ENCODE measurements around the gene PRR14L. TPM values are rescaled to one million over a fixed set of nuclear protein-coding genes. Genes with fewer than 3 reads are reported as not detected.

The PRR14L gene
- polyA plus RNA-seq, 1 donor from 2014 or later, result 14.3 TPM

- TF ChIP-seq RAD21 (conservative IDR thresholded peaks at IDR 0.05), result no peak
- no peak for TF ChIP-seq POLR2AphosphoS5 (IDR thresholded peaks at IDR 0.05)
- TF ChIP-seq EZH2 (IDR thresholded peaks at IDR 0.05; ENCODE audit: borderline replicate concordance, insufficient read depth, low read length, poor library complexity, severe bottlenecking), result no peak
- Histone ChIP-seq H3K27me3 (ENCODE audit: insufficient read depth, low read depth, low read length) (no peaks in the 10 kb centered on the region), H3K79me2 (replicated peaks; ENCODE audit: insufficient read depth, low read length) (no peaks in the 10 kb centered on the region), H3K4me3 (ENCODE audit: low read length) (no peak overlapping the region), H3K9ac (ENCODE audit: low read length) (no peak overlapping the region), H3K9me2 (ENCODE audit: insufficient read depth, low read length) (no peaks in the 10 kb centered on the region), H3K4me2 (ENCODE audit: low read length) (no peak overlapping the region), H3K36me3 (ENCODE audit: insufficient read depth, low read length) (no peaks in the 10 kb centered on the region), H3F3A (ENCODE audit: insufficient read depth, low read length, poor library complexity, severe bottlenecking) (no peaks in the 10 kb centered on the region), H4K20me1 (ENCODE audit: insufficient read depth) (no peaks in the 10 kb centered on the region), H3K9me3 (ENCODE audit: low read length) (no peaks in the 10 kb centered on the region), H2AFZ (ENCODE audit: low read depth, low read length) (no peak overlapping the region), H3K27ac (ENCODE audit: low read length) (no peak overlapping the region)
Measured at GRCh38 chr22:31639436-31640039, 110.4 kb downstream of the PRR14L start.

- Histone ChIP-seq H3K4me2 (ENCODE audit: low read length) (no peak overlapping the region), H4K20me1 (ENCODE audit: insufficient read depth) (no peaks in the 10 kb centered on the region), H3K27ac (ENCODE audit: low read length) (no peak overlapping the region), H3K36me3 (ENCODE audit: insufficient read depth, low read length) (no peaks in the 10 kb centered on the region), H3K27me3 (ENCODE audit: insufficient read depth, low read depth, low read length) (no peaks in the 10 kb centered on the region), H3K9ac (ENCODE audit: low read length) (no peak overlapping the region), H3K9me2 (ENCODE audit: insufficient read depth, low read length) (no peaks in the 10 kb centered on the region), H3F3A (ENCODE audit: insufficient read depth, low read length, poor library complexity, severe bottlenecking) (no peaks in the 10 kb centered on the region), H3K79me2 (replicated peaks; ENCODE audit: insufficient read depth, low read length) (no peaks in the 10 kb centered on the region), H2AFZ (ENCODE audit: low read depth, low read length) (no peak overlapping the region), H3K9me3 (ENCODE audit: low read length) (no peaks in the 10 kb centered on the region), H3K4me3 (ENCODE audit: low read length) (no peak overlapping the region)
- TF ChIP-seq SMC3 (conservative IDR thresholded peaks at IDR 0.05; ENCODE audit: poor library complexity), result no peak
- TF ChIP-seq, protein P1, sequence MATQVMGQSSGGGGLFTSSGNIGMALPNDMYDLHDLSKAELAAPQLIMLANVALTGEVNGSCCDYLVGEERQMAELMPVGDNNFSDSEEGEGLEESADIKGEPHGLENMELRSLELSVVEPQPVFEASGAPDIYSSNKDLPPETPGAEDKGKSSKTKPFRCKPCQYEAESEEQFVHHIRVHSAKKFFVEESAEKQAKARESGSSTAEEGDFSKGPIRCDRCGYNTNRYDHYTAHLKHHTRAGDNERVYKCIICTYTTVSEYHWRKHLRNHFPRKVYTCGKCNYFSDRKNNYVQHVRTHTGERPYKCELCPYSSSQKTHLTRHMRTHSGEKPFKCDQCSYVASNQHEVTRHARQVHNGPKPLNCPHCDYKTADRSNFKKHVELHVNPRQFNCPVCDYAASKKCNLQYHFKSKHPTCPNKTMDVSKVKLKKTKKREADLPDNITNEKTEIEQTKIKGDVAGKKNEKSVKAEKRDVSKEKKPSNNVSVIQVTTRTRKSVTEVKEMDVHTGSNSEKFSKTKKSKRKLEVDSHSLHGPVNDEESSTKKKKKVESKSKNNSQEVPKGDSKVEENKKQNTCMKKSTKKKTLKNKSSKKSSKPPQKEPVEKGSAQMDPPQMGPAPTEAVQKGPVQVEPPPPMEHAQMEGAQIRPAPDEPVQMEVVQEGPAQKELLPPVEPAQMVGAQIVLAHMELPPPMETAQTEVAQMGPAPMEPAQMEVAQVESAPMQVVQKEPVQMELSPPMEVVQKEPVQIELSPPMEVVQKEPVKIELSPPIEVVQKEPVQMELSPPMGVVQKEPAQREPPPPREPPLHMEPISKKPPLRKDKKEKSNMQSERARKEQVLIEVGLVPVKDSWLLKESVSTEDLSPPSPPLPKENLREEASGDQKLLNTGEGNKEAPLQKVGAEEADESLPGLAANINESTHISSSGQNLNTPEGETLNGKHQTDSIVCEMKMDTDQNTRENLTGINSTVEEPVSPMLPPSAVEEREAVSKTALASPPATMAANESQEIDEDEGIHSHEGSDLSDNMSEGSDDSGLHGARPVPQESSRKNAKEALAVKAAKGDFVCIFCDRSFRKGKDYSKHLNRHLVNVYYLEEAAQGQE (IDR thresholded peaks at IDR 0.05; ENCODE audit: borderline replicate concordance), result no peak
- TF ChIP-seq MXI1 (conservative IDR thresholded peaks at IDR 0.05; ENCODE audit: poor library complexity, severe bottlenecking), result no peak
- no peak for TF ChIP-seq RAD21 (conservative IDR thresholded peaks at IDR 0.05)
- TF ChIP-seq, protein P2, sequence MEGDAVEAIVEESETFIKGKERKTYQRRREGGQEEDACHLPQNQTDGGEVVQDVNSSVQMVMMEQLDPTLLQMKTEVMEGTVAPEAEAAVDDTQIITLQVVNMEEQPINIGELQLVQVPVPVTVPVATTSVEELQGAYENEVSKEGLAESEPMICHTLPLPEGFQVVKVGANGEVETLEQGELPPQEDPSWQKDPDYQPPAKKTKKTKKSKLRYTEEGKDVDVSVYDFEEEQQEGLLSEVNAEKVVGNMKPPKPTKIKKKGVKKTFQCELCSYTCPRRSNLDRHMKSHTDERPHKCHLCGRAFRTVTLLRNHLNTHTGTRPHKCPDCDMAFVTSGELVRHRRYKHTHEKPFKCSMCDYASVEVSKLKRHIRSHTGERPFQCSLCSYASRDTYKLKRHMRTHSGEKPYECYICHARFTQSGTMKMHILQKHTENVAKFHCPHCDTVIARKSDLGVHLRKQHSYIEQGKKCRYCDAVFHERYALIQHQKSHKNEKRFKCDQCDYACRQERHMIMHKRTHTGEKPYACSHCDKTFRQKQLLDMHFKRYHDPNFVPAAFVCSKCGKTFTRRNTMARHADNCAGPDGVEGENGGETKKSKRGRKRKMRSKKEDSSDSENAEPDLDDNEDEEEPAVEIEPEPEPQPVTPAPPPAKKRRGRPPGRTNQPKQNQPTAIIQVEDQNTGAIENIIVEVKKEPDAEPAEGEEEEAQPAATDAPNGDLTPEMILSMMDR (IDR thresholded peaks at IDR 0.05; ENCODE audit: poor library complexity, severe bottlenecking), result no peak
- no peak for TF ChIP-seq TAF1 (IDR thresholded peaks at IDR 0.05; ENCODE audit: low read depth)
- TF ChIP-seq POLR2AphosphoS5 (IDR thresholded peaks at IDR 0.05), result no peak
- TF ChIP-seq EZH2 (IDR thresholded peaks at IDR 0.05; ENCODE audit: borderline replicate concordance, insufficient read depth, low read length, poor library complexity, severe bottlenecking), result no peak
- TF ChIP-seq EP300 (conservative IDR thresholded peaks at IDR 0.05; ENCODE audit: poor library complexity, severe bottlenecking), result no peak
Measured at GRCh38 chr22:31637891-31638618, 111.9 kb downstream of the PRR14L start.

Data from neural cell (in vitro differentiated cells).